Heart right ventricle (tissue), 16 donors: ENCODE measurements around the gene PDE9A. TPM values are rescaled to one million over a fixed set of nuclear protein-coding genes. Genes with fewer than 3 reads are reported as not detected.

Experiments
- ATAC-seq, 8 donors: fragments of 200-7000 bp; cut with Tn5 transposase; one replicate each; pipeline ENCODE4 v1.9.1; 2020; ENCODE audit warnings: mild to moderate bottlenecking in 8 of 8, moderate library complexity in 8 of 8, moderate number of reproducible peaks in 1 of 8
- DNase-seq, 2 donors: peaks; one replicate each; pipeline ENCODE4 v3.0.0-alpha.2; 2020
- H3K27ac ChIP-seq, 10 donors: fragments of 200-600 bp; sonication (generic) in 2 of 10; one replicate each; pipeline versions ENCODE4 v1.5.0 to v1.8.0; 2020 to 2022; ENCODE audit warnings: mild to moderate bottlenecking in 3 of 10
- H3K27me3 ChIP-seq, 7 donors: fragments of 200-600 bp; one replicate each; pipeline ENCODE4 v1.8.0; 2021 to 2022; ENCODE audit warnings: mild to moderate bottlenecking in 2 of 7
- H3K36me3 ChIP-seq, 9 donors: fragments of 200-600 bp; sonication (generic) in 1 of 9; one replicate each; pipeline versions ENCODE4 v1.5.0 to v1.8.0; 2020 to 2022; ENCODE audit warnings: mild to moderate bottlenecking in 2 of 9
- H3K4me1 ChIP-seq, 9 donors: fragments of 200-600 bp; sonication (generic) in 1 of 9; one replicate each; pipeline versions ENCODE4 v1.5.0 to v1.8.0; 2020 to 2022; ENCODE audit warnings: mild to moderate bottlenecking in 4 of 9
- H3K4me3 ChIP-seq, 10 donors: fragments of 200-600 bp; sonication (generic) in 2 of 10; one replicate each; pipeline versions ENCODE4 v1.5.0 to v1.8.0; 2020 to 2022; ENCODE audit warnings: mild to moderate bottlenecking in 7 of 10, moderate library complexity in 2 of 10
- H3K9me3 ChIP-seq, 11 donors: fragments of 200-600 bp in 10 of 11; sonication (generic) in 2 of 11; one replicate each; pipeline versions ENCODE4 v1.5.0 to v1.8.0; 2013 to 2022; ENCODE audit warnings: mild to moderate bottlenecking in 2 of 11, control low read depth in 1 of 11, moderate library complexity in 1 of 11
- WGBS, 2 donors: extraction: QIAGEN DNeasy Blood & Tissue Kit; methylation state at CpG; one replicate each; pipeline ENCODE4 v1.1.7; 2013; ENCODE audit warnings: inconsistent platforms in 1 of 2; 5-methylcytosine and 5-hydroxymethylcytosine counted together
- intact Hi-C, 10 donors: fragments of 100-400 bp; cut with DNase I; formaldehyde crosslinking; loops; one replicate each; pipeline versions ENCODE4 v1.11.1 to v1.14.2; 2022
- polyA plus RNA-seq, 2 donors: library from polyadenylated mRNA; stranded (reverse); fragments of 200-250 nt; gene quantifications; one replicate each; pipeline ENCODE4 v1.2.3, GENCODE V29; 2013
- total RNA-seq, 10 donors: library from RNA; stranded (reverse); fragmentation: NEBNext Ultra II Directional in 3 of 10; extraction: Animal tissue kit (Norgen Biotek cat#: 25700) in 3 of 10; gene quantifications; one replicate each; pipeline versions ENCODE4 v1.2.1 to v1.2.4, GENCODE V29; 2021 to 2023
- TF ChIP-seq, protein P1 (sequence below), 9 donors: fragments of 200-600 bp; sonication (generic) in 2 of 9; IDR thresholded peaks; one replicate each; pipeline versions ENCODE4 v1.5.0 to v1.8.0; 2021 to 2022; ENCODE audit warnings: antibody characterized with exemption in 9 of 9, mild to moderate bottlenecking in 5 of 9, moderate library complexity in 1 of 9
- donor health status: Arrhythmogenic right ventricular cardiomyopathy.
- donor health status: ischemic (EF 13 %, LVEDD 7.1; RV severe dilation, severe dysfunction).
- donor health status: healthy with polysubstance abuse.
- donor health status: DM: no; HTN: yes; CAD: no.
- donor health status: DM: no; HTN: no; CAD: no.
- donor health status: ischemic (EF 25% LVEDD 6.9; RV normal size, moderate dysfunction).
- donor health status: ischemic (EF 25% LVEDD 5.7; RV mildly dilated, moderate dysfunction).
- donor health status: healthy.
- donor health status: DM: yes; HTN: yes; CAD: no.
- donor health status: Ischemic cardiomyopathy.
- donor health status: ischemic (EF 35%, LVEDD 5.7; RV mildly dilated, moderate dysfunction).
- donor health status: nonischemic (EF 11% LVEDD 7.7; RV severe dilation, severe dysfunction).
- donor health status: DM: yes; HTN: yes; CAD: no.
- donor health status: PGD.
- donor health status: ischemic (EF 29% LVEDD 5.4; RV normal size, mild dysfunction).
- donor health status: nonischemic (EF 23%, LVEDD 6.1; RV moderate dilation, normal function).

The PDE9A gene
- total and polyA plus RNA-seq, 12 donors, result 1.2 to 7.0 (median 2.2) TPM

DNA sequence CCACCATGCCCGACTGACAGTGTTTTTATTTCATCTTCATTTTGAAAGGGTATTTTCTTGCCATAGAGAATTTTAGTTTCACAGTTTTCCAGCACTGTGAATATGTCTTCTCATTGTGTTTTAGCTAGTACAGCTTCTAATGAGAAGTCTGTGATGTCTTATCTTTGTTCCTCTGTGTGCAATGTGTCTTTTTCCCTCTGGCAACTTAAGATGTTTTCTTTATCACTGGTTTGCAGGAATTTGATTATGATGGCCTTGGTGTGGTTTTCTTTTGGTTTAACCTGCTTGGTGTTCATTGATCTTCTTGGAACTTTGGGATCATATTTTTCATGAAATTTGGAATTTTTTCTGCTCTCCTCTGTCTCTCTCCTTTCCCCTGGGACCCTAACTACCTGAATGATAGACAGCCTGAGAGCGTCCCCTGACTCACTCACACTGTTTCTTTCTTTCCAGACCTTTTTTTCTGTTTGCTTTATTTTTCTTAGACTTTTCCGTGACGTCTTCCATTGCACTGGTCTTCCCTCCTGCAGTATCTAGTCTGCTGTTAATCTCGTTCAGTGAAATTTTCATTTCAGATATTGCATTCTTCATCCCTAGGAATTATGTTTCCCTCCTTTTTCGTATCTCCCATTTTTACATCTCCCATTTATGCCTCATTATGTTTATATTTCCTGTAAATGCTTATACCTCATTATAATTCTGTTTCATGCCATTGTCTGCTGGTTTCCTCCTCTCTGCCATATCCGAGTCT, 48.5 kb downstream of the PDE9A start:
- Histone ChIP-seq H3K4me1 (no peaks in the 10 kb centered on the region), H3K36me3 (peaks cover 0 to 20% (median 0%) of the 10 kb centered on the region in 9 donors), H3K27me3 (peaks cover 0 to 15% (median 0%) of the 10 kb centered on the region in 7 donors), H3K27ac (no peak overlapping the region), H3K9me3 (peaks cover 0 to 17% (median 0%) of the 10 kb centered on the region in 11 donors), H3K4me3 (no peak overlapping the region)
- TF ChIP-seq, protein P1, sequence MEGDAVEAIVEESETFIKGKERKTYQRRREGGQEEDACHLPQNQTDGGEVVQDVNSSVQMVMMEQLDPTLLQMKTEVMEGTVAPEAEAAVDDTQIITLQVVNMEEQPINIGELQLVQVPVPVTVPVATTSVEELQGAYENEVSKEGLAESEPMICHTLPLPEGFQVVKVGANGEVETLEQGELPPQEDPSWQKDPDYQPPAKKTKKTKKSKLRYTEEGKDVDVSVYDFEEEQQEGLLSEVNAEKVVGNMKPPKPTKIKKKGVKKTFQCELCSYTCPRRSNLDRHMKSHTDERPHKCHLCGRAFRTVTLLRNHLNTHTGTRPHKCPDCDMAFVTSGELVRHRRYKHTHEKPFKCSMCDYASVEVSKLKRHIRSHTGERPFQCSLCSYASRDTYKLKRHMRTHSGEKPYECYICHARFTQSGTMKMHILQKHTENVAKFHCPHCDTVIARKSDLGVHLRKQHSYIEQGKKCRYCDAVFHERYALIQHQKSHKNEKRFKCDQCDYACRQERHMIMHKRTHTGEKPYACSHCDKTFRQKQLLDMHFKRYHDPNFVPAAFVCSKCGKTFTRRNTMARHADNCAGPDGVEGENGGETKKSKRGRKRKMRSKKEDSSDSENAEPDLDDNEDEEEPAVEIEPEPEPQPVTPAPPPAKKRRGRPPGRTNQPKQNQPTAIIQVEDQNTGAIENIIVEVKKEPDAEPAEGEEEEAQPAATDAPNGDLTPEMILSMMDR (IDR thresholded peaks at IDR 0.05), result no peak
- DNase-seq (no peak), ATAC-seq (no peak)
- intact Hi-C loops, result loop anchor here in 1 of 10 donors (10.0 kb wide), 1 partner anchor 57 kb away; no protein-coding TSS in a partner anchor
- 90 to 92% methylated on average over 7 of the region's 7 CpGs for WGBS, 2 donors

DNA sequence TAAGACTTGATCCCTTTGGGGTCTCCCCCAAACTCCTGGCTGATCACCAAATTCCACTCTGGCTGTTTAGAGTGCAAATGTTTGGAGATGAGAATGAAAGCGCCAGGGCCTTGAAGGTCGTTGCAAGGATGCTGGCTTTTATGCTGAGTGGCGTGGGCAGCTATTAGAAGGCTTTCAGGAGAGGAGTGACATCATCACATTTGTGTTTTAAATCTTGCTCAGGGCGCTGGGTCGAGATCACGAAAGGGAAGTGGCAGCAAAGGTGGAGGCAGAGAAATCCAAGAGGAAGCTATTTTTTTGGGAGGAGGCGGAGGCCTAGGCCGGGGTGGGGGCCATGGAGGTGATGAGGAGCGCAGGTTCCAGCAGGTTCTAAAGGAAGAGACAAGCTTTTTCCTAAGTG, 49.3 kb downstream of the PDE9A start:
- peaks cover 0 to 21% (median 0%) of the 10 kb centered on the region in 7 donors for H3K27me3 ChIP-seq
- no peak for DNase-seq
- no peak overlapping the region for H3K27ac ChIP-seq
- no peak overlapping the region for H3K4me3 ChIP-seq
- TF ChIP-seq, protein P1 (IDR thresholded peaks at IDR 0.05), result no peak
- peaks cover 0 to 17% (median 0%) of the 10 kb centered on the region in 11 donors for H3K9me3 ChIP-seq
- H3K36me3 ChIP-seq, result peaks cover 0 to 20% (median 0%) of the 10 kb centered on the region in 9 donors
- intact Hi-C loops, result loop anchor here in 1 of 10 donors (10.0 kb wide), 1 partner anchor 58 kb away; no protein-coding TSS in a partner anchor
- 92 to 94% methylated on average over 9 of the region's 9 CpGs for WGBS, 2 donors
- no peak for ATAC-seq
- H3K4me1 ChIP-seq, result no peaks in the 10 kb centered on the region

DNA sequence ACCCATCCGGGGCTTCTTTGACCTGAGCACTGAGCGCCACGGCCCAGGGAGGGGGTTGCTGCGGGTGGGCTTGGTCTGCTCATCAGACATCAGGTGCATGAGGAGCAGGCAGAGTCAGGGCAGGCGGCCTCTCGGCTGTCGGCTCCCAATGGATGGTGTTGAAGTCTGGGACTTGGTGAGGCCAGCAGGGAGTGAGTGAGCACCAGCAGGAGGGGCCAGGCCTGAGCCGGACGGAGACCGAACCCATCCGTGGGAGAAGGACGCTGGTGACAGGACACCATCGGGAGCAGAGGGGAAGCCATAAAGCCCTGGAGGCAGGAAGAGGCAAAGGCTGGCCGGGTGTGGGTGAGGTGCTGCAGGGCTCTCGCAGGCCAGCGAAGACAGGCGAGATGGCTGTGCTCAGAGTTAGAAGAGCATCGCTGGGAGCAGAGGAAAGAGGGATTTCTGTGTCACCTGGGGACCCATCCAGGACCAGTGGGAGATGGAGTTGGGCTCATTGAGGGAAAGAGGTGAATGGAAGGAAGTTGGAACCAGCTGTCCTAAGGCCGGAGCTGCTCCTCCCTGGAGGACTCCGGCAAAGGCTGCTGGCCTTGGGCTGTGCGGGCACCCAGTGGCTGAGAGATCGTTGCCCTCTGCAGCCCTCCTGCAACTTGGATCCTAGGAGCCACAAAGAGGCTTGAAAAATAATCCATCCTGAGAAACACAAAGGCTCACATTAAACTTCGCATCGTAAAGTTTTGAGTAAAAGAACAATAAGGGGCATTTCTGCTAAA, 49.9 kb downstream of the PDE9A start:
- Histone ChIP-seq H3K27me3 (peaks cover 0 to 21% (median 0%) of the 10 kb centered on the region in 7 donors), H3K9me3 (peaks cover 0 to 17% (median 0%) of the 10 kb centered on the region in 11 donors), H3K4me1 (no peaks in the 10 kb centered on the region), H3K4me3 (no peak overlapping the region), H3K27ac (no peak overlapping the region), H3K36me3 (peaks cover 0 to 15% (median 0%) of the 10 kb centered on the region in 9 donors)
- 92 to 94% methylated on average over 24 of the region's 24 CpGs for WGBS, 2 donors
- DNase-seq (no peak), ATAC-seq (no peak)
- TF ChIP-seq, protein P1 (IDR thresholded peaks at IDR 0.05), result no peak
- intact Hi-C loops, result loop anchor here in 1 of 10 donors (10.0 kb wide), 1 partner anchor 59 kb away; no protein-coding TSS in a partner anchor

DNA sequence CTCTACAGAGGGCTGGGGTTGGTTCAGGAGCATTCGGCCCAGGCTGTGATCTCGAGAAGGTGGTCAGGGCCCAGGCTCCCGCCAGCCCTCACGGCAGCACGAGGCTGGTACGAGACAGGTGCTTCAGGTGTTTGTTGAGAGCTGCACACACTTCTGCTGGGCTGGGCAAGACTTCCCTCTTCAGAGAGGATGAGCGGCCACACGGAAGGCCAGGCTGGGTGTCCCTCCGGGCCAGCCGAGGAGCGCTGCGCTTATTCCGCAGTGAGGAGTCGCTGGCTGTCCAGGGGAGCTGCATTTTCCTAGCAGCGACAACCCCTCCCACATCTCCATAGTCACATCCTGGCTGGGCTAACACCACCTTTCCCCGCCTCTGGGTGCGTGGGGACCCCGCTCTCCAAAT, 50.5 kb downstream of the PDE9A start:
- DNase-seq, result no peak

More for the DNA sequence above, 50.5 kb downstream of the PDE9A start:
- WGBS, 2 donors, result 90% methylated on average over 18 of the region's 18 CpGs
- peaks cover 0 to 14% (median 0%) of the 10 kb centered on the region in 9 donors for H3K36me3 ChIP-seq
- peaks cover 0 to 21% (median 0%) of the 10 kb centered on the region in 7 donors for H3K27me3 ChIP-seq
- intact Hi-C loops, result loop anchor here in 1 of 10 donors (10.0 kb wide), 1 partner anchor 59 kb away; no protein-coding TSS in a partner anchor
- no peak overlapping the region for H3K4me3 ChIP-seq
- no peak overlapping the region for H3K27ac ChIP-seq
- H3K9me3 ChIP-seq, result peaks cover 0 to 17% (median 0%) of the 10 kb centered on the region in 11 donors
- H3K4me1 ChIP-seq, result no peaks in the 10 kb centered on the region
- no peak for ATAC-seq
- TF ChIP-seq, protein P1 (IDR thresholded peaks at IDR 0.05), result no peak
